H1 (cell line): Measurements from ENCODE around the gene PIGU. TPM values are rescaled to one million over a fixed set of nuclear protein-coding genes. Genes with fewer than 3 reads are reported as not detected.

Source experiments
- CTCF ChIA-PET: fragments of 300-600 bp; sonication (Branson Sonifier 250); formaldehyde crosslinking; loops from one replicate; lab custom pipeline; 2021; ENCODE audit not compliant: partially characterized antibody; lab: Charles Lee
- POLR2A ChIA-PET: fragments of 300-600 bp; sonication (Branson Sonifier 250); formaldehyde crosslinking; loops from one replicate; lab custom pipeline; 2021; ENCODE audit warnings: inconsistent platforms; ENCODE audit not compliant: partially characterized antibody; lab: Charles Lee
- DNase-seq, 2 experiments: peaks; one replicate each; pipeline versions ENCODE4 v3.0.0 to v3.0.0-alpha.2; 2010 to 2022; ENCODE audit warnings: low spot score in 2 of 2, low read depth in 1 of 2, mixed read lengths in 1 of 2
- FAIRE-seq: peaks from 2 replicates; lab custom pipeline; 2011; peaks lifted over from hg19 to GRCh38; lab: Jason Lieb, UNC
- H2AFZ ChIP-seq: 2 replicates; pipeline ENCODE4 v1.8.1; 2012; ENCODE audit warnings: low read length, inconsistent platforms
- H2AK5ac ChIP-seq: 2 replicates; pipeline ENCODE4 v1.6.1; 2013; ENCODE audit warnings: low read depth, low read length
- H2BK120ac ChIP-seq: replicated peaks from 2 replicates; pipeline ENCODE3; 2013; ENCODE audit warnings: low read depth, low read length, inconsistent platforms
- H2BK12ac ChIP-seq: 2 replicates; pipeline ENCODE4 v1.6.1; 2013; ENCODE audit warnings: low read depth, low read length
- H2BK15ac ChIP-seq: 2 replicates; pipeline ENCODE4 v1.6.1; 2013; ENCODE audit warnings: low read length
- H2BK20ac ChIP-seq: 2 replicates; pipeline ENCODE4 v1.6.1; 2013; ENCODE audit warnings: low read length
- H2BK5ac ChIP-seq: 2 replicates; pipeline ENCODE4 v1.6.1; 2013; ENCODE audit warnings: low read depth, low read length
- H3K14ac ChIP-seq: 2 replicates; pipeline ENCODE4 v1.6.1; 2013; ENCODE audit warnings: inconsistent platforms; ENCODE audit not compliant: insufficient read length
- H3K18ac ChIP-seq: 2 replicates; pipeline ENCODE4 v1.6.1; 2013; ENCODE audit warnings: low read length; ENCODE audit errors: extremely low read depth
- H3K23ac ChIP-seq: 2 replicates; pipeline ENCODE4 v1.6.1; 2013; ENCODE audit warnings: inconsistent platforms; ENCODE audit not compliant: insufficient read length
- H3K23me2 ChIP-seq: 2 replicates; pipeline ENCODE4 v1.6.1; 2013; ENCODE audit warnings: low read depth, low read length
- H3K27ac ChIP-seq: 2 replicates; pipeline ENCODE4 v1.6.1; 2011; ENCODE audit warnings: low read depth, low read length, inconsistent platforms
- H3K27me3 ChIP-seq, 4 experiments: replicated peaks in 1 of 4; 1 replicate in 1 of 4; 2 replicates in 3 of 4; pipeline versions ENCODE4 v1.6.1 to v1.8.1; 2011 to 2013; ENCODE audit warnings: low read length in 3 of 4, mild to moderate bottlenecking in 3 of 4, inconsistent platforms in 2 of 4, mixed read lengths in 2 of 4, moderate library complexity in 1 of 4; ENCODE audit not compliant: control insufficient read depth in 3 of 4, insufficient read depth in 3 of 4; ENCODE audit errors: extremely low read depth in 1 of 4
- H3K36me3 ChIP-seq, 4 experiments: 2 replicates each; pipeline versions ENCODE4 v1.6.1 to v1.8.1; 2011 to 2013; ENCODE audit warnings: mild to moderate bottlenecking in 4 of 4, low read length in 3 of 4, moderate library complexity in 2 of 4, control low read depth in 1 of 4, inconsistent platforms in 1 of 4; ENCODE audit not compliant: insufficient read depth in 4 of 4, control insufficient read depth in 2 of 4
- H3K4ac ChIP-seq: replicated peaks from 2 replicates; pipeline ENCODE3; 2013; ENCODE audit warnings: low read length, low read depth, mixed read lengths, inconsistent platforms; ENCODE audit not compliant: insufficient read length
- H3K4me1 ChIP-seq, 4 experiments: replicated peaks in 1 of 4; 1 replicate in 1 of 4; 2 replicates in 3 of 4; pipeline versions ENCODE4 v1.6.1 to v1.8.1; 2011 to 2013; ENCODE audit warnings: low read length in 3 of 4, inconsistent platforms in 2 of 4, mixed read lengths in 1 of 4; ENCODE audit not compliant: insufficient read depth in 4 of 4, control insufficient read depth in 3 of 4
- H3K4me2 ChIP-seq, 2 experiments: 2 replicates each; pipeline versions ENCODE4 v1.6.1 to v1.8.1; 2011 to 2013; ENCODE audit warnings: low read depth in 2 of 2, low read length in 2 of 2, control low read depth in 1 of 2, inconsistent platforms in 1 of 2, mild to moderate bottlenecking in 1 of 2; ENCODE audit not compliant: insufficient read depth in 1 of 2
- H3K4me3 ChIP-seq, 4 experiments: fragments of 200-600, 300-600 bp in 1 of 4; sonication (generic), shearing (Covaris generic), sonication (Bioruptor Twin) in 1 of 4; 2 replicates each; pipeline versions ENCODE4 v1.5.1 to v1.8.1; 2011 to 2016; ENCODE audit warnings: low read length in 4 of 4, low read depth in 3 of 4, control low read depth in 2 of 4, inconsistent platforms in 2 of 4, mild to moderate bottlenecking in 2 of 4, mixed read lengths in 1 of 4, moderate library complexity in 1 of 4; ENCODE audit not compliant: insufficient read depth in 2 of 4; ENCODE audit errors: extremely low read depth in 1 of 4
- H3K56ac ChIP-seq: replicated peaks from 2 replicates; pipeline ENCODE3; 2013; ENCODE audit warnings: low read depth, mild to moderate bottlenecking, mixed read lengths, low read length, inconsistent platforms; ENCODE audit not compliant: insufficient read length
- H3K79me1 ChIP-seq: 2 replicates; pipeline ENCODE4 v1.6.1; 2013; ENCODE audit warnings: low read depth, low read length, control low read depth
- H3K79me2 ChIP-seq, 2 experiments: 2 replicates each; pipeline versions ENCODE4 v1.6.1 to v1.8.1; 2012 to 2013; ENCODE audit warnings: low read length in 2 of 2, mild to moderate bottlenecking in 2 of 2, inconsistent platforms in 1 of 2; ENCODE audit not compliant: insufficient read depth in 2 of 2, control insufficient read depth in 1 of 2
- H3K9ac ChIP-seq, 4 experiments: replicated peaks in 1 of 4; 1 replicate in 1 of 4; 2 replicates in 3 of 4; pipeline versions ENCODE4 v1.6.1 to v1.8.1; 2011 to 2013; ENCODE audit warnings: low read depth in 3 of 4, low read length in 3 of 4, control low read depth in 2 of 4, mild to moderate bottlenecking in 2 of 4, moderate library complexity in 2 of 4, inconsistent platforms in 1 of 4; ENCODE audit errors: extremely low read depth in 1 of 4
- H3K9me3 ChIP-seq, 2 experiments: 2 replicates each; pipeline versions ENCODE4 v1.6.1 to v1.8.1; 2012 to 2013; ENCODE audit warnings: mild to moderate bottlenecking in 2 of 2, moderate library complexity in 2 of 2, control low read depth in 1 of 2, inconsistent platforms in 1 of 2, low read depth in 1 of 2, low read length in 1 of 2, mixed read lengths in 1 of 2; ENCODE audit not compliant: insufficient read depth in 2 of 2
- H4K20me1 ChIP-seq, 2 experiments: replicated peaks in 1 of 2; 2 replicates each; pipeline versions ENCODE3 to v1.8.1; 2011 to 2013; ENCODE audit warnings: inconsistent platforms in 2 of 2, low read length in 2 of 2, mild to moderate bottlenecking in 1 of 2; ENCODE audit not compliant: insufficient read depth in 2 of 2, control insufficient read depth in 1 of 2
- H4K5ac ChIP-seq: 2 replicates; pipeline ENCODE4 v1.6.1; 2013; ENCODE audit warnings: low read length, low read depth, mixed read lengths, inconsistent platforms; ENCODE audit not compliant: insufficient read length
- H4K8ac ChIP-seq: 2 replicates; pipeline ENCODE4 v1.8.0; 2013; ENCODE audit warnings: mild to moderate bottlenecking, moderate library complexity, low read length, inconsistent platforms; ENCODE audit not compliant: insufficient read depth; ENCODE audit errors: extremely low read depth
- H4K91ac ChIP-seq: replicated peaks from 2 replicates; pipeline ENCODE3; 2013; ENCODE audit warnings: low read length, mixed read lengths, inconsistent platforms; ENCODE audit not compliant: insufficient read length
- BCL11A ChIP-seq, 2 experiments: IDR thresholded peaks; one replicate each; pipeline ENCODE4 v1.6.1; 2011; ENCODE audit warnings: low read depth in 2 of 2, low read length in 2 of 2, mild to moderate bottlenecking in 2 of 2
- HDAC2 ChIP-seq, 2 experiments: fragments of 300-600 bp in 1 of 2; sonication (generic) in 1 of 2; IDR thresholded peaks; 2 replicates each; pipeline ENCODE4 v1.6.1; 2011 to 2012; ENCODE audit warnings: low read depth in 2 of 2, low read length in 2 of 2, mild to moderate bottlenecking in 2 of 2, moderate library complexity in 2 of 2, borderline replicate concordance in 1 of 2, inconsistent platforms in 1 of 2
- POLR2A ChIP-seq, 2 experiments: IDR thresholded peaks; 1 replicate in 1 of 2; 2 replicates in 1 of 2; pipeline ENCODE4 v1.6.1; 2011; ENCODE audit warnings: low read depth in 2 of 2, low read length in 2 of 2, mild to moderate bottlenecking in 2 of 2; ENCODE audit errors: control extremely low read depth in 1 of 2
- POLR2AphosphoS5 ChIP-seq: IDR thresholded peaks from 2 replicates; pipeline ENCODE4 v1.6.1; 2011; ENCODE audit warnings: low read depth, low read length
- SIRT6 ChIP-seq: IDR thresholded peaks from one replicate; pipeline ENCODE4 v1.7.1; 2012; ENCODE audit warnings: low read length, inconsistent platforms
- WGBS, 2 experiments: shearing (Covaris generic) in 1 of 2; methylation state at CpG; one replicate each; pipeline versions ENCODE4 v1.1.6 to v1.1.7; 2013 to 2015; ENCODE audit warnings: low lambda C conversion rate in 2 of 2, mixed read lengths in 2 of 2, inconsistent platforms in 1 of 2, low coverage in 1 of 2, missing lambda C conversion rate in 1 of 2; ENCODE audit not compliant: insufficient replicate concordance in 2 of 2, insufficient coverage in 1 of 2, insufficient read length in 1 of 2; ENCODE audit errors: extremely low coverage in 1 of 2, missing lambda C conversion rate in 1 of 2; 5-methylcytosine and 5-hydroxymethylcytosine counted together
- polyA plus RNA-seq, 7 experiments: library from polyadenylated mRNA; depleted of rRNA in 3 of 7; stranded (reverse) in 5 of 7; unstranded in 2 of 7; fragments of >200 nt in 5 of 7; fragments of 200-250 nt in 2 of 7; gene quantifications; 1 replicate in 5 of 7; 2 replicates in 1 of 7; 4 replicates in 1 of 7; pipeline versions ENCODE4 v1.2.1 to v1.2.3, GENCODE V29; 2011 to 2013; ENCODE audit warnings: missing spikeins in 2 of 7, mixed read lengths in 2 of 7
- total RNA-seq: library from RNA; stranded (reverse); fragmentation: NEBNext Ultra II Directional; extraction: Animal tissue kit (Norgen Biotek cat#: 25700); gene quantifications from 2 replicates; pipeline ENCODE4 v1.2.1, GENCODE V29; 2021

Gene PIGU
- total and polyA plus RNA-seq, 2 of the 8 experiments (the other 6 are each of a cell fraction or from before 2014, with no cell fraction given), result 28.3 to 117 TPM

- H2BK20ac ChIP-seq, result no peak overlapping the region
- H3K9ac ChIP-seq, result no peak overlapping the region
- H3K56ac ChIP-seq, result no peak overlapping the region
- no peak for FAIRE-seq
- no peak overlapping the region for H2BK12ac ChIP-seq
- H2AFZ ChIP-seq, result no peak overlapping the region
- H2BK15ac ChIP-seq, result no peak overlapping the region
- H2BK5ac ChIP-seq, result no peak overlapping the region
- H4K91ac ChIP-seq, result no peak overlapping the region
- H3K27me3 ChIP-seq, result no peaks in the 10 kb centered on the region
- H3K4ac ChIP-seq, result no peak overlapping the region
- H4K5ac ChIP-seq, result no peak overlapping the region
- H3K14ac ChIP-seq, result no peak overlapping the region
- H3K4me1 ChIP-seq, result no peaks in the 10 kb centered on the region
- no peaks in the 10 kb centered on the region for H3K36me3 ChIP-seq
- H4K20me1 ChIP-seq, result no peaks in the 10 kb centered on the region
- no peak overlapping the region for H4K8ac ChIP-seq
- no peaks in the 10 kb centered on the region for H3K79me2 ChIP-seq
- ChIA-PET CTCF (interaction anchor here (0.7 to 1.2 kb wide), 4 partner anchors 79 to 145 kb away, joined by 3 to 4 read pairs (median 3); no protein-coding TSS in a partner anchor), POLR2A (no interaction called here)
- no peak overlapping the region for H2BK120ac ChIP-seq
- no peaks in the 10 kb centered on the region for H3K23me2 ChIP-seq
- 92% methylated on average over 3 of the region's 3 CpGs; no CpG with 5 or more reads in 1 of the 2 experiments for WGBS, 2 experiments
- H3K23ac ChIP-seq, result no peak overlapping the region
- no peak overlapping the region for H3K18ac ChIP-seq
- H3K27ac ChIP-seq, result no peak overlapping the region
- TF ChIP-seq POLR2AphosphoS5 (no peak), POLR2A (IDR thresholded peaks at IDR 0.05; ENCODE audit: control extremely low read depth in 1 of 2, low read depth in 2 of 2, low read length in 2 of 2) (no peak), BCL11A (IDR thresholded peaks at IDR 0.05; ENCODE audit: low read depth in 2 of 2, low read length in 2 of 2) (no peak), SIRT6 (no peak), HDAC2 (IDR thresholded peaks at IDR 0.05; ENCODE audit: borderline replicate concordance in 1 of 2, low read depth in 2 of 2, low read length in 2 of 2) (no peak)
- no peak overlapping the region for H3K4me2 ChIP-seq
- no peak overlapping the region for H2AK5ac ChIP-seq
- H3K79me1 ChIP-seq, result no peaks in the 10 kb centered on the region
- no peak overlapping the region for H3K4me3 ChIP-seq
- H3K9me3 ChIP-seq, result no peaks in the 10 kb centered on the region
- DNase-seq, result no peak
These were observed 52.3 kb downstream of the PIGU start for GRCh38 chr20:34624629-34625028.
